ENCODE data around the gene TERC.

Gene TERC

DNA sequence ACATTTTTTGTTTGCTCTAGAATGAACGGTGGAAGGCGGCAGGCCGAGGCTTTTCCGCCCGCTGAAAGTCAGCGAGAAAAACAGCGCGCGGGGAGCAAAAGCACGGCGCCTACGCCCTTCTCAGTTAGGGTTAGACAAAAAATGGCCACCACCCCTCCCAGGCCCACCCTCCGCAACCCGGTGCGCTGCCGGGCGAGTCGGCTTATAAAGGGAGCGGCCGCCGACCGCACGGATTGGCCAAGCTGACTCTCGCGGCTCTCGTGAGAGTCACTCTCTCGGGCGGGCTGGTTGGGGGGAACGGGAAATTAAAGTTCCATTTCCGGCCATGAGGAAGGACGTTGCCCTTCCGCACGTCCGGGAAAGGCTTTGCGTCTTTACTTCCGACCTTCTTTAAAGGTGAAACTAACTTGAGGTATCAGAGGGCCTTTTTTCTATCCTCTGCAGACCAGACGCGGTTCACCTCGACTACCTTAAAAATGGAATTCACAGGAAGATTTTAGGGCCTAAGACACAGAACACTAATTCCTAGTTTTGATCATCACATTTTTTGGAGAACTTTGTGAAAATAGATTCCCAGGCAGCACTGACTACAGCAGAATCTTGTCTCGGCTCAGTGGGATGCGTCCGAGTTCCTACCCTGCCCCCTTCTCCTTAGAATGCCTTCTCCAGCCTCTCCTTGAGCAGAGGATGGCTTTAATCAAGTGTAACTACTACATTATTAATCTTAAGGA lies at the start of gene TERC:
Gene TERC (minus strand): TSS at position 179 of the 731 bp plus-strand sequence.
- DNase-seq: peak; percentile 90

DNA sequence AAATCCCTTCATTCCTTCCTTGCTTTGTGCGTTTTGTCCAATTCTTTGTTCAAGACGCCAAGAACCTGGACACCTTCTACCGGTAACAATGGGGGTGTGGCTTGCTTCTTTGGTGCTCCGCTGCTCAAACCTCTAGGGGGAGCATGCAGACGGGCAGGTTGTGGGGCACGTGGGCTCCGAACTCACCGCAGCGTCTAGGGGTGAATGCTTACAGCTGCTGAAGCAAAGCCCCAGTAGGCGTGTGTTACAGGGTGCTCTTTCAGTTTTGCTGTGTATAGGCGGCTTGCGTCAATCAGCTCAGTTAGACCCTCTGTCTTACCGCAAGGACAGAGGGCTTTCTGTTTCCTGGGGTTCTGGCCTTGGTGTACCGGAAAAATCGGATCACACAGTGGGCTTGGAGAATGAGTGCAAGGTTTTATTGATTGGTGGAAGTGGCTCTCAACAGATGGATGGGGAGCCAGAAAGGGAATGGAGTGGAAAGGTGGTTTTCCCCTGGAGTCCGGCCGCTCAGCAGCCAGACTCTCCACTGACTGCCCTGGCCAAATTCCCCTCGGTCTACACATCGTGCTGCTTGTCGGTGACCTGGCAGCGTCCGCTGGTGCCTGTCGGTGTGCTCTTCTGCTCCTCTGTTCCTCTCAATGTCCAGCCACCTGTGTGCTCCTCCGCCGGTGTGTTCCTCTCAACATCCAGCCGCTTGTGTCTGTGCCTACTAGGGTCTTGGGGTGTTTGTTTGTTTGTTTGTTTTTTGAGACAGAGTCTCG lies 49.1 kb upstream of the TERC start:
- peak; percentile 64 for DNase-seq

DNA sequence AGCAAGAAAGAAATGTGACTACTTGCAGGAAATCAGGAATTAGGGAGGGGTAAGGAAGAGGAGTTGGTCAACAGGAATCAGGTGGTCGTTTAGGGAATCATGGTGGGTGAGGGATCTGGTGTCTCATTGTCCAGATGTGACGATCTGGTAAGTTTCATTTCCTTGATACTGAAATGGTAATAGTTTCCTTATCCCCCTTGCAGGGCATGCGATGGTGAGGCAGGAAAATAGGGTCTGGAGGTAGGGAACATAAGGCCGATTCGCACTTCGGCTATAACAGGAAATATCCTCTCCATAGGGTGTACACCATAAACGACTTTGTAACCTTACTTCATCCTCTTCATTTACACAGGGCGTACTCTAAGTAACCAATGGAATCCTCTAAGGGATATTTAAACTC lies 48.4 kb upstream of the TERC start:
- DNase-seq: no peak

DNA sequence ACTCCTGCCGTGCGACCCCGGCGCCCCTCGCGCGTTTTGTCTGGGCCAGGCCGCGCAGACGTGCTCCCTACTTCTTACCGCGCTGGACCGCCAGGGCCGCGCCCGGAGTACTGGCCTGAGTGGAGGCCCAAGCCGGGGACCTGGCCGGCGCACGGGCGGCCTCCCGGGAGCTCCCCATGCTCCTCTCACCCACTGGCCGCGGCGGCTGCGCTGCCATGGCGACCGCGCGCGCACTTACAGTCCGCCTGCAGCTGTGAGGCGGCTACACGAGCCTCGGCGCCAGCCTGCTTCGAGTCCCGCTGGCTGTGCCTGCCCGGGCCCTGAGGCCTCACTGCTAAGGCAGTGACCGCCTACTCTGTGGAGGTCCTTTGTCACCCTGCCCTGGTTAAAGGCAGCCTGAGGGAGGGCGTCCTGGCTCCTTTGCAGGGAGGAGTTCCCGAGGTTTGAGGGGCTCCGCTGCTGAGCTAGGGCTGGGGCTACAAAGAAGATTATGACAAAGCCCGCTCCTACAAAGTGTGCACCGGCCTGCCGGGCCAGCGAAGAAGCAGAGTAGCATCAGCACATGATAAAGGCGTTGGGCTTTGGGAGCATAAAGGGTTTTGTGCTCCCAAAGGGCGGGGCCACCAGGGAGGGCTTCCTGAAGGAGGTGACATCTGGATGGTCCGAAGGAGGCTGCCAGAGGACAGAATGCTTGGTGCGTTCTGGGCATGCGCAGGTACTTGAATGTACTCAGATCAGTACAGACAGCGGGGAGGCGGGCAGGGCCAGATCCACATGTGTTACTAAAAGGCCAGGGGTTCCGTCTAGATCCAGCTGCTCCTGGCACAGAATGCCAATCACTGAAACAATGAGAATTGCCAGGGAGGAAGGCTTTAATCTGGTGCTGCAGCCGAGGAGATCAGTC lies 47.7 kb upstream of the TERC start, which contains the start of the genes LRRC34 and LRRIQ4:
Gene LRRC34 (minus strand): TSS at position 573 of the 904 bp plus-strand sequence. CDS start 356 bp downstream, at position 217.
Gene LRRIQ4 (plus strand): TSS at position 539 of the 904 bp plus-strand sequence. CDS start 9,052 bp downstream, outside the sequence.
- DNase-seq: peak; percentile 53

DNA sequence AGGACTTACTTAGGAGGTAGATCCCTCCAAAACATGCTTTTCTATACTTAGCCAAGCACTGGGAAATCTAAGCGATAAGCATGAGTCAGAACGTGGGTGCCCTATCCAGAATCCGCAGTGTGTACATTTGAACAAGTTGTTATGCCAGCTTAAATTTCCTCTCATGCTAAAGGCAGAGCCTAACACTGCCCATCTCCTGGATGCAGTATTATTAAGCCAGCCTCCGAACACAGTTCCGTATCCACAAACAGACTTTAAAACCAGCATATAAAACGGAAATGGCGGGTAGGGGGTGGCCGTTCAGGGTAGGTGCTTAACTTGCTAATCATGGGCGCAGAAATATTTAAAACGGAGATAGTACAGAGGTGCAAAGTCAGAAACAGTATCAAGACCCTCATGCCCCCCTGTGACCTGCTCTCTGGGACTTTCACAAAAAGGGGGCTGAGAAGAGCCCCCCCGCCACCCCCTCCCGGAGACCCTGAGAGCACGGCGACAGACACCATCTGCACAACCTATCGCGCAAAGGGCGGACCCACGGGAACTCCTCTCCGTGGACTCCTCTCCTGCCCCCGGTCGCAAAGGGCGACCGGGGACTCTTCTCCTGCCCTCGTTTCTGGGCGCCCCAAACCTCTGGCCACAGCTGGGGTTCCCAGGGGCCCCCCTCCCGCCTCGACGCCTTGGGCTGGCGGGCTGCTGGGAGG lies 46.9 kb upstream of the TERC start:
- no peak for DNase-seq

DNA sequence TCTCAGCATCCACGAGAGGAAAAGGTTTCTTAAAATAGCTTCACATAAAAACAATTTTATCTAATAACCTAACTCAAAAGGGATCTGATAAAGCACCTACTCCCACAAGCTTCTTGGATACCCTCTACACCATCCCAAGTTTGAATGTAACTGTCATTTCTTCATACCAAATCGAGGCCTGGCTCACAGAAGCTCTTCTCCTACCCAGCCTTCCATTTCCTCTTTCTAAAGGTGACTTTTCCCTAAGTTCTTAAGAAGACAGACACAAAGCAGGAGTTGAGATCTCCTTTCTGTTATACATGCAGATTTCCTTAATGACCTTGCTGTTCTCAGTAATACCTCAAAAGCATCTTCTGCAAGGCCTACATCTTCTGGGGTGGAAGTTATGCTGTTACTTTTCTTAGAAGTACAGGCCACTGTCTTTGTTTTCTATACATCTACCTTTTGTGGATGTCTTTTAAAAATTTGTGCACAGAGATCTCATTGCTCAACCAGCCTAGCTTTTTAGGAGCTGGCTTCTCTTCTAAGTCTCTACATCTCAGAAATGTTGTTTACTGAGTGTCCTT lies 44.5 kb upstream of the TERC start:
- no peak for DNase-seq

DNA sequence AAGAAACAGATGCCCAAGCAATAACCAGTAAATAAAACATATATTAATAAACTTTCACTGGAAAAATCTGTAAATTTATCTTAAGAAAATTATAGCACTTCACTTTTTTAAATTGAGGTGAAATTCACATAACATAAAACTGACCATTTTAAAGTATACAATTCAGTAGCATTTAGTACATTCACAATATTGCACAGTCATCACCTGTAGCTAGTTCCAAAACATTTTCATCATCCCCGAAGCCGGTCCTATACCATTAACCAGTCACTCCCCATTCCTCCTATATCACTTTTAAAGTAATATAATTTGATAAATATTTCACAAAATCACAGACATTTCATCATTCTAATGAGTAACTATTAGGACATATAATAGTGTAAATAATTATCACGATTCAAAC lies 39.8 kb upstream of the TERC start:
- no peak for DNase-seq

DNA sequence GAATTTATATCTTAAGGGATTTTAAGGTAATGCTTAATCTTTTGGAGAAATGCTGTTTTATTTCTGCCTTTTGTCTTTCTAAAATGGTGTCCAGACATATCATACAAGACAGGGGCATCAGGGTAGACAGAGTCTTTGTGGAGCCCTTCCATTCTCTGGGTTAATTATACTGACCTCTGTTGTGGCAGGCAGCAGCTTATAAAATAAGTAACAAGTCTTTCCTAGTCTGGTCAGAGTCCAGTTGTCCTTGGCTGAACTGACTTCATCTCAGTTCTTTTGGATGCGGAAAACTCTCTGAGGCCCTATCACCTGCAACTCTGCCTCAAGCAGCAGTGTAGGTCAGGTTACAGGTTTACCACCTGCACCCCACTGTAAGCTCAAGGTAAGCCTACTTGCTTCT lies 27.5 kb upstream of the TERC start:
- DNase-seq: no peak

DNA sequence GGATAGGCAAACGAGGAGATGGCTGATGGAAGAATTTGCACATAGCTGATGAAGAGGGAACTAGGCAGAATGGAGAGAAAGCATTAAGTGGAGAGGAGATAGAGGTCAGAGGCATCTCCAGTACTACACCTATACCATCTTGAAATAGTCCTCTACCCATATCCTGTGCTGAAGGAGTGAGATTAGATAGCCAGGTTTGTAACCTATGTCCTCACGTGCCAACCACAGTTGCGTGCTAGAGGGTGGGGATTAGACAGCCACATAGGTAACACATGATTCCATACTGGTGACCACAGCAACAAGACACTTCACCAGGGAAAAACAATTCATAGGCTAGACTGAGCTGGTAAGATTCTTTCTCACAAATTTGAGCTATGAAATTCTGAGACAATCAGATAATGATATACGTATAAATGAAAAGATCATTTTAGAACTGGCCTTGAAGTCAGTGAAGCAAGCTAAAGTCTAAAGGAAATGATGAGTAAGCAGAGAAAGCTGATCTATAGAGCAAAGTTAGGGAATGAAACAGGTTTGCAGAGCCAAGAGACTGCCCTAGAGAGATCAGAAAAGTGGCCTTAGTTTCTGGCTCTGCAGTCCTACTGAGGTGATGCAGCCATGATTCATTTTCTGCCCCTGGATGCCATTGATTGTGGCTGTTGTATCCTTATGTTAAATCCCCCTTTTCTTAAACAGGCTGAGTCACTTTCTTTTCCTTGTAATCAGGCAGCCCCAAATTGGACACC lies 26.0 kb upstream of the TERC start:
- DNase-seq: no peak

DNA sequence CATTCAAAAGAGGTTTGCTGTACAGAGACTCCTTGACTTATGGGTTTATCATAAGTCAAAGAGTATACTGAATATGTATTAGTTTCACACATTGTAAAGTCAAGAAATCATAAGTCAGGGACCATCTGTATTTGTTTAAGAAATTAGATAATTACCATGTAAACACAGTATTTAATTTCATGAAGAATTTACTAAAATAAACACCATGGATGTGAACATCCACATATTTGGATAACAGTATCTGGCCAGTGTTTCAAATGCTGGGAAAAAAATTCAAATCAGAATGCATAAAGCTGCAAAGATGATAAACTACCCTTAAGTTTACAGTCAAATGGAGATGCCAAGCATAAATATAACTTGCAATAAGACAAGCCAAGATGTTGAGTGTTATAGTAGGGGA lies 25.4 kb upstream of the TERC start:
- no peak for DNase-seq

DNA sequence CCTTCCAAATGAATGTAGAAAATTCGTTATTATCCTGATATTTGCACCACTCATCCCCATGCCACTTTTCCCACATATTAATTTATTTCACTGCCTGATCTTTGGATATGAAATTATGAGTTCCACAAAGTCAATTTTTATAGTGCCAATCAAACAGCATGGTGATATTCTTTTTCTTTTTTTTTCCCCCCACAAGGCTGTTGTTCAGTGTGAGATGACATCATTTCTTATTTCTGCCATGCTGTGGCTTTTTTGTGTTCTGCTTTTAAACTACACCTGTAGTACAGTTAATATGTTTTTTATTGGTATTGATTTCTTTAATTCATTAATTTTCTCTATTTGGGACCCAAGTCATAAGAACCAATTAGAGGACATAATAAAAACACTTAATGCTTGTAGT lies 22.9 kb upstream of the TERC start:
- DNase-seq: no peak

DNA sequence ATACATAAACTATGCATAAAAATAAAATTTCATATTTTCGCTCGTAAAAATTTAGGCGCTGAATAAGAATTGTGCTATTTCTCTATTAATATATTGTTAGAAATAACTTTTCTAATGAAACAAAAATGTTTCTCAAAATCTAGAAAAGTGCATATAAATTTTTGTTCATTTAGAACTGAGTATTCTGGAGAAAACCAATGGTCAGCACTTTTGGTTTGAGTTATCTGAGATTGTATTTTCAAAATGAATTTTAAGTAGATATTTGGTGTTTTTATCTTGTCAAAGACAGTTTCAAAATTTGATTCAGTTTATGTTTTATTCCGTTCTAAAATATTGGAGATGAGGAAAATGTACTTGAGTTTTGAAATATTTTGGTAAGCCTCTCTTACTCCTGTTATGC lies 22.3 kb upstream of the TERC start:
- DNase-seq: no peak

DNA sequence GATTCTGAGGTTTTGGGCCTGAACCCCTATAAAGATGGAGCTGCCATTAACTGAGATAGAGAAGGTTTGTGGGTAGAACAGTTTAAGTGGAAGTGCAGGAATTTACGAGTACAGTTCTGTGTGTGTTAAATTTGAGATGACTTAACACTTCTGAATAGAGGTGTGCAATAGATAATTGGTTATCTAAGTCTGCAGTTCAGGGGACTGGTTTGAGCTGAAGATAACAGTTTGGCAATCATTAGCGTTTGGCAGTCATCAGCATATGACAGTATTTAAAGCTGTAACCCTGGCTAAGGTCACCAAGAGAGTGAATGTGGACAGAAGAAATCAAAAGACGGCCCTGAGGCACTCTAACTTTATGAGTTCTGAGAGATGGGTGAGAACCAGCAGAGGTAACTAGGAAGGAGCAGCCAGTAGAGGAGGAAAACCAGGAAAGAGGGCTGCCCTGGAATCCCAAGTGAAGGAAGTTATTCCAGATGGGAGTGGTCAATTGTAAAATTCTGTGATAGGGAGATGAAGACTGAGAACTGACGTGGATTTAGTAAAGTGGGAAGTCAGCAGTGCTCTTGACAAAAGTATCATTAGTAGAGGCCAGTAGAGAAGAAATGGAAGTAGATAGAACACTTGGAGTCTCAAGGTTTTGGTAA lies 16.5 kb upstream of the TERC start:
- no peak for DNase-seq

DNA sequence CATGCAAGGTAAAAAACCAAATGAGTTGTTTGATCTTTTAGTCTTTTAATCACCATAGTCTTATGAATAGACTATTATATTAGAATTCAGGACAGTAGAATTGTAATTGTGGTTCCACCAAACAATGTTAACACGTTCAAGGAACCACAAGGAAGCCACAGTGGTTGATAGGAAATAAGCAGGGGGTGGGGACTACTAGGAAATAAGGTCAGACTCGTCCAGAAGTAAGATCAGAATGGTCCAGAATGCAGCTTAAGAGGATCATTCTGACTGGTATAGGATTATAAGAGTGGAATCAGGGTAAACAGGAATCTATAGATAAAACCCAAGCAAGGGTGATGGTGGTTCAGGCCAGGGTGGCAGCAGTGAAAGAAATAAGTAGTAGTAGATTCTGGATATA lies 15.9 kb upstream of the TERC start:
- no peak for DNase-seq

DNA sequence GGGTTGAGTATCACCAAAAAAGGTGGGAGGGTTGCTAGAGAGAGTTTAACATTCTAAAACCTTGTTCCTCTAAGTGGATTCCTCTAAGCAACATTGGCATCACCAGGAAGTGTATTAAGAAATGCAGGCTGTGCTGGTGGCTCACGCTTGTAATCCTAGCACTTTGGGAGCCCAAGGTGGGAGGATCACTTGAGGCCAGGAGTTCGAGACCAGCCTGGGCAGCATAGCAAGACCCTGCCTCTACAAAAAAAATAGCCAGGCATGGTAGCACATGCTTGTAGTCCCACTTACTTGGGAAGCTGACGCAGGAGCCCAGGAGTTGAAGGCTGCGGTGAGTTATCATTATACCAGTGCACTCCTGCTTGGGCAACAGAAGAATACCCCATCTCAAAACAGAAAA lies 13.0 kb upstream of the TERC start:
- no peak for DNase-seq

DNA sequence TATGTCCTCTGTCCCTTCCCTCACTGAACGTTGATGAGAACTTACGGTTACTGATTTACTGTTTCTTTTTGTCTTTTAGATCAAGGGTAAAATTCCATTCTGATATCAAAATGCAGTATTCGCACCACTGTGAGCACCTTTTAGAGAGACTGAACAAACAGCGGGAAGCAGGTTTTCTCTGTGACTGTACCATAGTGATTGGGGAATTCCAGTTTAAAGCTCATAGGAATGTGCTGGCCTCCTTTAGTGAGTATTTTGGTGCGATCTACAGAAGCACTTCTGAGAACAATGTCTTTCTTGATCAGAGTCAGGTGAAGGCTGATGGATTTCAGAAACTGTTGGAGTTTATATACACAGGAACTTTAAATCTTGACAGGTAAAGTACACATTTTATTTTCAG lies 9.3 kb upstream of the TERC start:
- no peak for DNase-seq

DNA sequence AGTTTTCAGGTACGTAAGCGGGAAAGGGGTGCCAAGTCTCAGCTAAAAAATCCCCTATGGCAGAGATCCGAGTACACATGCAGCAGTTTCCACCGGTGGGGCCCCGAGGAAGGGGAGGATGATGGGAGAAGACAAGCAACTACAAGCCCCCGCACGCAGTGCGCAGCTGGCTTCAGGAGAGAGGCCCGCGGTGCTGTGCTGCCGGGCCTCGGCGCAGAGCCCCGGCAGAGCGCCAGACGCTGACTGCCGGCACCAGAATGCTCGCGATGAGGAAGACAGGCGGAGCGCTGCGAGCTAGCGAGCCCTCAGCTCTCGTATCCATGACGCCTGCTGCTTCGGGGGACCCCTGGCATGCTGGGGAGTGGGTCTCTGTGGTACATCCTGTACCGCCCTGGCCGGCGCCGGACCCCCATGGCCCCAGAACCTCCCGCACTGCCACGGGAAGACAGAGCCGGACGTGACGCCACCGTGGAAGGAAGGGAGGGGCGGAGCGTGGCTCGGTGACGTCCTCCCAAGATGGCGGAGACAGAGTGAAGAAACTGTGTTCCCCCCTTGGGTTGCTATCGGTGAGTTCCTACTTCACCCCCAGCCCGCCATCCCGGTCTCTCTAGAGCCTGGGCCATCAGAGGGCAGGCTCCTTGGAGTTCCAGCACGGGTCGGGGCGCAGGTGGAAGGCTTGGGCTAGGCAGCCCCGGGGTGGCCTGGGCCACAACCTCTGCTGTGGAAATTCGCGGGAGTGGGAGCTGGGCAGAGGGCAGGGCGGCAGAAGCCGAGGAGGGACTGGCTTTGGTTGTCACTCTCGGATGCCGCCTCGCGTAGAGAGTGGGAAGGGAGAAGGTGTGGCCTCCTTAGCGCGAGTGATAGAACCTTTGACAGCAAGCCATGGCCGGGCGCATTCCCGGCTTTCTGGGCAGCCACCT lies 8.3 kb upstream of the TERC start, which contains the start of gene MYNN:
Gene MYNN (plus strand): TSS at position 500 of the 920 bp plus-strand sequence. CDS start 900 bp downstream, outside the sequence.
- DNase-seq: peak; percentile 91

DNA sequence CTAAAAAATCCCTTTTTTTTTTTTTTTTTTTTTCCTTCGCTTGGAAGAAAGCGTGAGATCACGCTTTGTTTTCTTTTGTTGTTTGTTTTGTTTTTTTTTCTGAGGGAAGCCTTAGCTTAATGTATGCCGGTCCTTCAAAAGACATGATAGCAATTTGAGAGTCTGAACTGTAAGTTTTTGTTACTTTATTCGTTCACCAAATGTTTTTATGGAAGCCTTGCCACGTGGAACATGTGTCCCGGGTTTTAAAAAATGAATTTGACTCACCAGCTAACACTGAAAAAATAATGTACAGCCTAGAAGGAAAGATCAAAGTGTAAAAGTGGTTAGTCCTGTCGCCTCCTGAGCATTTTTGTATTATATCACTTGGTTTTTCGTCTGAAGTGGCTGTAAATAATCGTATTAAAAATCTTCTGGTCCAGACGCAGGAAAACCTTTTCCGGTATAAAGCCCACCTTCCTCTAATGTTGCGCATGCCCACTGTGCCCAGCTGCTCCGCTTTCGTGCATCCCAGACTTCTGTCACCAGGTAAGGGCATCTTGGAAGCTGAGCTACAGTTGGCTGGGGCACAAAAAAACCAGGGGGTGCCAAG lies 7.5 kb upstream of the TERC start:
- no peak for DNase-seq
